Heart right ventricle (tissue), 16 donors: Measurements from ENCODE around the gene LONP2. TPM values are rescaled to one million over a fixed set of nuclear protein-coding genes. Genes with fewer than 3 reads are reported as not detected.
A peak's percentile ranks its signal among the peaks of the same experiment; 100 is the strongest.
"Not testable (repeated sequence)": the region's sequence is repeated elsewhere in the genome, so short reads cannot be mapped to it uniquely, and the experiment has no call there.

Source experiments
- ATAC-seq, 8 donors: fragments of 200-7000 bp; cut with Tn5 transposase; one replicate each; pipeline ENCODE4 v1.9.1; 2020; ENCODE audit warnings: mild to moderate bottlenecking in 8 of 8, moderate library complexity in 8 of 8, moderate number of reproducible peaks in 1 of 8
- DNase-seq, 2 donors: peaks; one replicate each; pipeline ENCODE4 v3.0.0-alpha.2; 2020
- H3K27ac ChIP-seq, 10 donors: fragments of 200-600 bp; sonication (generic) in 2 of 10; one replicate each; pipeline versions ENCODE4 v1.5.0 to v1.8.0; 2020 to 2022; ENCODE audit warnings: mild to moderate bottlenecking in 3 of 10
- H3K27me3 ChIP-seq, 7 donors: fragments of 200-600 bp; one replicate each; pipeline ENCODE4 v1.8.0; 2021 to 2022; ENCODE audit warnings: mild to moderate bottlenecking in 2 of 7
- H3K36me3 ChIP-seq, 9 donors: fragments of 200-600 bp; sonication (generic) in 1 of 9; one replicate each; pipeline versions ENCODE4 v1.5.0 to v1.8.0; 2020 to 2022; ENCODE audit warnings: mild to moderate bottlenecking in 2 of 9
- H3K4me1 ChIP-seq, 9 donors: fragments of 200-600 bp; sonication (generic) in 1 of 9; one replicate each; pipeline versions ENCODE4 v1.5.0 to v1.8.0; 2020 to 2022; ENCODE audit warnings: mild to moderate bottlenecking in 4 of 9
- H3K4me3 ChIP-seq, 10 donors: fragments of 200-600 bp; sonication (generic) in 2 of 10; one replicate each; pipeline versions ENCODE4 v1.5.0 to v1.8.0; 2020 to 2022; ENCODE audit warnings: mild to moderate bottlenecking in 7 of 10, moderate library complexity in 2 of 10
- H3K9me3 ChIP-seq, 11 donors: fragments of 200-600 bp in 10 of 11; sonication (generic) in 2 of 11; one replicate each; pipeline versions ENCODE4 v1.5.0 to v1.8.0; 2013 to 2022; ENCODE audit warnings: mild to moderate bottlenecking in 2 of 11, control low read depth in 1 of 11, moderate library complexity in 1 of 11
- whole genome bisulfite sequencing, 2 donors: extraction: QIAGEN DNeasy Blood & Tissue Kit; methylation state at CpG; one replicate each; pipeline ENCODE4 v1.1.7; 2013; ENCODE audit warnings: inconsistent platforms in 1 of 2; 5-methylcytosine and 5-hydroxymethylcytosine counted together
- intact Hi-C, 10 donors: fragments of 100-400 bp; cut with DNase I; formaldehyde crosslinking; loops; one replicate each; pipeline versions ENCODE4 v1.11.1 to v1.14.2; 2022
- polyA plus RNA-seq, 2 donors: library from polyadenylated mRNA; stranded (reverse); fragments of 200-250 nt; gene quantifications; one replicate each; pipeline ENCODE4 v1.2.3, GENCODE V29; 2013
- total RNA-seq, 10 donors: library from RNA; stranded (reverse); fragmentation: NEBNext Ultra II Directional in 3 of 10; extraction: Animal tissue kit (Norgen Biotek cat#: 25700) in 3 of 10; gene quantifications; one replicate each; pipeline versions ENCODE4 v1.2.1 to v1.2.4, GENCODE V29; 2021 to 2023
- TF ChIP-seq, protein P1 (sequence below), 9 donors: fragments of 200-600 bp; sonication (generic) in 2 of 9; IDR thresholded peaks; one replicate each; pipeline versions ENCODE4 v1.5.0 to v1.8.0; 2021 to 2022; ENCODE audit warnings: antibody characterized with exemption in 9 of 9, mild to moderate bottlenecking in 5 of 9, moderate library complexity in 1 of 9
- donor health status: Arrhythmogenic right ventricular cardiomyopathy.
- donor health status: ischemic (EF 13 %, LVEDD 7.1; RV severe dilation, severe dysfunction).
- donor health status: healthy with polysubstance abuse.
- donor health status: DM: no; HTN: yes; CAD: no.
- donor health status: DM: no; HTN: no; CAD: no.
- donor health status: ischemic (EF 25% LVEDD 6.9; RV normal size, moderate dysfunction).
- donor health status: ischemic (EF 25% LVEDD 5.7; RV mildly dilated, moderate dysfunction).
- donor health status: healthy.
- donor health status: DM: yes; HTN: yes; CAD: no.
- donor health status: Ischemic cardiomyopathy.
- donor health status: ischemic (EF 35%, LVEDD 5.7; RV mildly dilated, moderate dysfunction).
- donor health status: nonischemic (EF 11% LVEDD 7.7; RV severe dilation, severe dysfunction).
- donor health status: DM: yes; HTN: yes; CAD: no.
- donor health status: PGD.
- donor health status: ischemic (EF 29% LVEDD 5.4; RV normal size, mild dysfunction).
- donor health status: nonischemic (EF 23%, LVEDD 6.1; RV moderate dilation, normal function).

Gene LONP2
- total and polyA plus RNA-seq, 12 donors = 16.5 to 86.6 (median 74.5) TPM

DNA sequence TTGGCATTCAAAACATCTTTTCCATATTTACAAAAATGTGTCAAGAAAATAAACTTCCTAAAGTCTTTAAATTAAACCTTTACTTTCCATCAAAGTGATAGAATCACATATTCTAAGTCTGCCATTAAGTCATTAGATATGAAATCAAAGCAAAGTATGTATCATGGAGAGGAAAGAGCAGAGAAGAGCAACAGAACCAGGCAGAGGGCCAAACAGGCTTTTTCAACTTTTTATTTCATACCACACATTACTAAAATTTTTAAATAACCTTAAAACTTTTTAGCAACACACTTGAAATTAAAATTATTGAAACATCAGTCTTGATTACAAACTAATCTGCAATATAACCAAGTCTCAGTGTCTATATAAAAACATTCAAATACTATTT, 127.3 kb downstream of the LONP2 start:
- TF ChIP-seq, protein P1, sequence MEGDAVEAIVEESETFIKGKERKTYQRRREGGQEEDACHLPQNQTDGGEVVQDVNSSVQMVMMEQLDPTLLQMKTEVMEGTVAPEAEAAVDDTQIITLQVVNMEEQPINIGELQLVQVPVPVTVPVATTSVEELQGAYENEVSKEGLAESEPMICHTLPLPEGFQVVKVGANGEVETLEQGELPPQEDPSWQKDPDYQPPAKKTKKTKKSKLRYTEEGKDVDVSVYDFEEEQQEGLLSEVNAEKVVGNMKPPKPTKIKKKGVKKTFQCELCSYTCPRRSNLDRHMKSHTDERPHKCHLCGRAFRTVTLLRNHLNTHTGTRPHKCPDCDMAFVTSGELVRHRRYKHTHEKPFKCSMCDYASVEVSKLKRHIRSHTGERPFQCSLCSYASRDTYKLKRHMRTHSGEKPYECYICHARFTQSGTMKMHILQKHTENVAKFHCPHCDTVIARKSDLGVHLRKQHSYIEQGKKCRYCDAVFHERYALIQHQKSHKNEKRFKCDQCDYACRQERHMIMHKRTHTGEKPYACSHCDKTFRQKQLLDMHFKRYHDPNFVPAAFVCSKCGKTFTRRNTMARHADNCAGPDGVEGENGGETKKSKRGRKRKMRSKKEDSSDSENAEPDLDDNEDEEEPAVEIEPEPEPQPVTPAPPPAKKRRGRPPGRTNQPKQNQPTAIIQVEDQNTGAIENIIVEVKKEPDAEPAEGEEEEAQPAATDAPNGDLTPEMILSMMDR (IDR thresholded peaks at IDR 0.05) = no peak
- no peak for ATAC-seq
- Histone ChIP-seq H3K4me1 (peaks cover 15 to 93% (median 81%) of the 10 kb centered on the region in 9 donors), H3K4me3 (no peak overlapping the region), H3K36me3 (no peaks in the 10 kb centered on the region), H3K27ac (no peak overlapping the region), H3K27me3 (no peaks in the 10 kb centered on the region), H3K9me3 (no peaks in the 10 kb centered on the region)
- DNase-seq = no peak
- intact Hi-C loops = no loop called here

DNA sequence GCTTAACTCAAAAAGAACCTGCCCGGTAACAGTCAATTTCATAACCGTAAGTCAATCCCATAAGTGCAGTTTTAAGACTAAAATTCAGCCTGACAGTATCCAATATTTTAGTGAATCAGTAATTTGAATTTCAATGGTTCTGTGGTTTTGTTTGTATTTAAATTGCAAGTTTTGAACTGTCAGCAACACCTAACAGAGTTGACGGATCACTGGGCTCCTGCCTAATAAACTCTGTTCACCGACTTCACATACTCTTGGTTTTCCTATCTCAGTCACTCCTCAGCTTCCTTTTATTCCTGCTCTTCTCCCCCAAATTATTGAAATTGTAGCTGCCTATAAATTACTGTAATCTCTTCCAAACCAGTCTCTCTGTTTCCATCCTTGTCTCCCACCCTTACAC, 128.6 kb downstream of the LONP2 start:
- H3K9me3 ChIP-seq = no peaks in the 10 kb centered on the region
- WGBS, 2 donors = 56 to 65% methylated on average over 4 of the region's 4 CpGs
- H3K4me1 ChIP-seq = peaks cover 11 to 93% (median 79%) of the 10 kb centered on the region in 9 donors
- no peak overlapping the region for H3K4me3 ChIP-seq
- no peak overlapping the region for H3K27ac ChIP-seq
- intact Hi-C loops = no loop called here
- DNase-seq (no peak), ATAC-seq (no peak)
- TF ChIP-seq, protein P1 (IDR thresholded peaks at IDR 0.05) = no peak
- H3K36me3 ChIP-seq = no peaks in the 10 kb centered on the region
- no peaks in the 10 kb centered on the region for H3K27me3 ChIP-seq

DNA sequence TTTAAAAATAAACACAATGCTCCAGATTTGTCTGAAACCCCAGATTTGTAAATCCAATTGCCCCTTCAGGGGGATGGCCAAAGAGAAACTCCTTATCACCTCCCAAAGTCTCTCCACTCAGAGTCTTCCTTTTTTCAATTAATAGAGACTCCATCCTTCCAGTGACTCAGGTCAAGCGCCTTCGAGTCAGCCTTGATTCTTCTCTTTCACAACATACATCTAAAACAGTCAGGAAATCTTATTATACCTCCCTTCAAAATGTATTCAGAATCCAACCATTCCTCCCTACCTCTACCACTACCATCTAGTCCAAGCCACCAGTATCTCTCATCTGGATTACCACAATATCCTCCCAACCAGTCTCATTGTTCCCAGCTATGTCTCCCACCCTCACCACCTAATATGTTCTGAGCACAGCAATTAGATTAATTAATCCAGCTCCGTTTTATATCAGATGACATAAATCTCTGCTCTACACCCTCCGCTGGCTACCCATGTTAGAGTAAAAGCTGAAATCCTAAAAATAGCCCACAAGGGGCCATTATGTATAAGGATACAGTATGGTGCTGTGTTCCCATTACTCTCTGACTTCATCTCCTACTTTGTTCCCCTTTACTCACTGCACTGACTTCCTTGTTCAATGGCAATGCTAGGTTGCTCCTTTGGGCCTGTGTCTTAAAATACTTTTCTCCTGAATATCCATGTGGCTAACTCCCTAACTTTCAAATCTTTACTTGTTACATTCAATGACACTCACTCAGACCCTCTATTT, 129.3 kb downstream of the LONP2 start:
- Histone ChIP-seq H3K36me3 (no peaks in the 10 kb centered on the region), H3K4me1 (peaks cover 14 to 93% (median 79%) of the 10 kb centered on the region in 9 donors), H3K4me3 (no peak overlapping the region), H3K27me3 (no peaks in the 10 kb centered on the region), H3K27ac (no peak overlapping the region), H3K9me3 (no peaks in the 10 kb centered on the region)
- intact Hi-C loops = no loop called here
- TF ChIP-seq, protein P1 (IDR thresholded peaks at IDR 0.05) = no peak
- DNase-seq (no peak), ATAC-seq (peak in 5 of 8 donors; percentile 35 to 76 (median 49))
- WGBS, 2 donors = 64 to 74% methylated on average over 4 of the region's 4 CpGs

DNA sequence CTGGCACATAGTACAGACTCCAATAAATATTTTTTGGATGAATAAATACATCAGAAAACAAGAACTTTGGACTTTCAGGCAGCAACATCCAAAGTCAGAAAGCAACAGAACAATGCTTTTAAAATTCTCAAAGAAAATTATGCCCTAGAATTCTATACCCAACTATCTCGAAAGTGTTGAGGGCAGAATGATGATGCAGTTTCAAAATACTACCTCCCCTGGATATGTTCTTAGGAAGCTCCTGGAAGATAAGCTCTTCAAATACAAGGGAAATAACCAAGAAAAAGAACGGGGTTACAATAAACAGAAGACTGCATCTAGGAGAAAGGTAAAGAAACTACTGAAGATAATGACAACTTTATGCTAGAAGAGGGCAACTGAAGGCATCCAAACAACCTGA, 130.2 kb downstream of the LONP2 start:
- no peaks in the 10 kb centered on the region for H3K36me3 ChIP-seq
- ATAC-seq (no peak), DNase-seq (no peak)
- no peaks in the 10 kb centered on the region for H3K9me3 ChIP-seq
- peaks cover 17 to 99% (median 87%) of the 10 kb centered on the region in 9 donors for H3K4me1 ChIP-seq
- TF ChIP-seq, protein P1 (IDR thresholded peaks at IDR 0.05) = no peak
- no peak overlapping the region for H3K27ac ChIP-seq
- intact Hi-C loops = no loop called here
- no peak overlapping the region for H3K4me3 ChIP-seq
- WGBS, 2 donors = 46 to 47% methylated on average over 2 of the region's 2 CpGs
- no peaks in the 10 kb centered on the region for H3K27me3 ChIP-seq

DNA sequence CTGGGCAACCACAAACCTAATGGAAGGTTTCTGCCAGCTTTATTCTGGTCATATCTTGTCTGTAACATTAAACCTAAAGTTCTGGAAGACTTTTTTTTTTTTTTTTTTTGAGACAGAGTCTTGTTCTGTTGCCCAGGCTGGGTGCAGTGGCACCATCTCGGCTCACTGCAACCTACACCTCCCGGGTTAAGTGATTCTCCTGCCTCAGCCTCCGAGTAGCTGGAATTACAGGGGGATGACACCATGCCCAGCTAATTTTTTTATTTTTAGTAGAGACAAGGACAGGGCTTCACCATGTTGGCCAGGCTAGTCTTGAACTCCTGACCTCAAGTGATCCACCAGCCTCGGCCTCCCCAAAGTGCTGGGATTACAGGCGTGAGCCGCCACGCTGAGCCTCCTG, 133.2 kb downstream of the LONP2 start:
- not testable (repeated sequence) for H3K4me3 ChIP-seq, H3K27ac ChIP-seq
- H3K4me1 ChIP-seq = peaks cover 14 to 100% (median 95%) of the 10 kb centered on the region in 9 donors

More for the DNA sequence above, 133.2 kb downstream of the LONP2 start:
- 79 to 83% methylated on average over 7 of the region's 7 CpGs for WGBS, 2 donors
- H3K27me3 ChIP-seq, H3K9me3 ChIP-seq, intact Hi-C loops, ATAC-seq, DNase-seq, H3K36me3 ChIP-seq: not testable (repeated sequence)
